ENCODE results near the gene SPIRE2.
"Not testable (repeated sequence)": the region's sequence is repeated elsewhere in the genome, so short reads cannot be mapped to it uniquely, and the experiment has no call there.

Gene SPIRE2

DNA sequence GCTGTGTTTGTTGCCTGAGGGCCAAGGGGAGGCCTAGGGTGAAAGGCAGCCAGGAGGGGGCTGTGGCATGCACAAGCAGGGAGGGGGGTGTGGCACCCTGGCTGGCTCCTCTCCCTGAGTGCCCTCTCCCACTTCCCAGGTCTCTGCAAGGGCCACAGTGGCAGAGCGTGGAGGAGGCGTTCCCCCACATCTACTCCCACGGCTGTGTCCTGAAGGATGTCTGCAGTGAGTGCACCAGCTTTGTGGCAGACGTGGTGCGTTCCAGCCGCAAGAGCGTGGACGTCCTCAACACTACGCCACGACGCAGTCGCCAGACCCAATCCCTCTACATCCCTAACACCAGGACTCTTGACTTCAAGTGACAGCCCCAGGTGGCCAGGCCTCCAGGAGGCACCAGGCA lies 41.6 kb downstream of the SPIRE2 start:
- no peak for DNase-seq (ENCODE audit: low read depth in 3 of 3)

DNA sequence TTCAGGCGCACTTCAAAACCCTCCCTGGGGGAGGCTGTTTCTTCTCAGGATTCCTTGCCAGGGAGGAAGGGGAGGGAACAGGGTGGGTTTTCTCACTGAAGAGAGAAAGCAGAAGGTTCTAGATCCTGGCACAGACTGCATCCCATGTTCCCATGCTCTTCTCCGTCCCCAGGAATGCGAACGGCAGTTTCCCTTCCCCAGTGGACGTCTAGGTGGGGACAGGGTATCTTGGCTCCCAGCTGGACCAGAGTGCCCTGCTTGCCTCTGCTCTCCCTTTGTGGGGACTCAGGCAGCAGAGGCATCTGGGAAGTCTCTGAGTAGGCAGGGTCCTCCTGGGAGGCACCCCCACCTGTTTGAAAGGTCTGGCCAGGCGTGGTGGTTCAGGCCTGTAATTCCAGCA lies 42.2 kb downstream of the SPIRE2 start:
- no peak for DNase-seq (ENCODE audit: low read depth in 3 of 3)

DNA sequence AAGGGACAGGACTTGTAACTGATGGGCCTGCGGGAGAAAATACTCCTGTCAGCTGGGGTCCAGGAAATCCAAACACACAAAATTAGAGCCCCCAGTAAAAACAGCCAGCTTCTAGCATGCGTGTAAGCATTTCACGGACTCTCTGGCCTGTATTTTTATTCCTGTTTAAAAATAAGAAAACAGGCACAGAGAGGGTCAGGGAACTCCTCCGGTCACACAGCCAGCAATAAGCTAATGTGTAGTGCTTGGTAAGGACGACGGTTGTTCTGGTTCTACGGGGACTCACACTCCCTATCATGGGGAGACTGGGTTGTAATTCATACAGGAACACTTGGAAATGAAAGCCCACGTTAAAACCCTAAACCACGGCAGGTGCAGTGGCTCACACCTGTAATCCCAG lies 43.6 kb downstream of the SPIRE2 start:
- no peak for DNase-seq (ENCODE audit: low read depth in 3 of 3)

DNA sequence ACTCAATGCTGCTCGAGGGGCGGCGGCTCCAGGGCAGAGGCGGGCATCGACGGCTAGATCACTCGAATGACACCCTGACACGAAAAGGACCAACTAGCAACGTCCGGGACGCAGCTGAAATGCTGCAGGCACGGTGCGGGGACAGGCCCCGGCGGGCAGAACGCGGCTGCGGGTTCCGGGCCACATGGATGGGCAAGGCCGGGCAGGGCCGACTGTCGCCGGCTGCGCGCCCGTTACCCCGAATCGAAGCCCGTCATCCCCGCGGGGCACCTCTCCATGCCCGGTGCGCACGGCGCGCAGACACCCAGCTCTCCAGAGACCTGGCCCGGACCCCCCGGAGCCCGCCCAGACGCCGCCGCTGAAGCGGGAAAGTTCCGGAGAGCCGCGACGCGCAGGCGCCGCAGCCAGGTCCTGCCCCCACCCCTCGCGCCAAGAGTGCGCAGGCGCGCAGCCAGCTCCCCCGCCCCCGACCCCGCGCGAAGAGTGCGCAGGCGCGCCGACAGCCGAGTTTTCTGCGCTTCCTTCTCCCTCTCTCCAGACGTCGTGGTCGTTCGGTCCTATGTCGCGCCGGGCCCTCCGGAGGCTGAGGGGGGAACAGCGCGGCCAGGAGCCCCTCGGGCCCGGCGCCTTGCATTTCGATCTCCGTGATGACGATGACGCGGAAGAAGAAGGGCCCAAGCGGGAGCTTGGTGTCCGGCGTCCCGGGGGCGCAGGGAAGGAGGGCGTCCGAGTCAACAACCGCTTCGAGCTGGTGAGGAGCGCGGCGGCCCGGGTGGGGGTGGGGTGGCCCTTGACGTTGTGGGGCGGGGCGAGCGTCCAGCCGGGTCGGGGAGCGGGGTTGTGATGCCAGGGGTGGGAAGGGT lies 45.1 kb downstream of the SPIRE2 start, which contains the start of gene TCF25:
TCF25 (plus strand) TSS at position 484 of the 863 bp plus-strand sequence; CDS start at position 560, 76 bp downstream.
- peak; percentile 77 to 83 (median 82) for DNase-seq (ENCODE audit: low read depth in 3 of 3)

DNA sequence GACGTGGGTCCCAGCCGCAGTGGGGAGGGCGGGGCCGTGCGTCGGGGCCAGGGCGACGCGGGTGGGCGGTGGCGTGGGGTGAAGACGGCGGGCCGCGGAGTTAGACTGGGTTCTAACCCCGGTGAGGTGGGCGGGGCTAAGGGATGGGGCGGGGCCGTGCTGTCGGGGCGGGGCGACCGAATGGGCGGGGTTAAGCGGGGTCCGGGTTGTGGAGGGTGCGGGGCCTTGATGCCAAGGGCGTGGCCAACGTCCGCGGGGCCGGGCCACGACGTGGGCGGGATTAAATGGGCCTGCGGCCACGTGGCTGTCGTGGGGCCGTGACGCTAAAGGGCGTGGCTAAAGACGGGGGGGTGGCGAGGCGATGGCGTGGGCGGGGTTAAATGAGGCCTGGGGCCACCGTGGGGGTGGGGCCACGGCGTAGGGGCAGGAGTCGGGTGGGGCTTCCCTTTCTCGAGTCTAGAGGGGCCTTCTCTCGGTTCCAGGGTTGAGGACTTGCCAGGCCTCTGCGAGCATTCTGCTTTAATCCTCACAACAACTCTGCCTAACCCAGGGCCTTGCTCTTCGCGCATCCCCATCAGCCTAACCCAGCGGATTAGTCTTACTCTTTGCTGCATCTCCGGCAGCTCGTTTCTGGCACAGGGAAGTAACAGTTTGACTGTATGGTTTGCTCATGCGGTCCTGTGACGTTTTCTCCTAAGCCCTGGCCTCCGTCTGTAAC lies 45.9 kb downstream of the SPIRE2 start:
- peak; percentile 93 to 94 (median 93) for DNase-seq (ENCODE audit: low read depth in 3 of 3)

DNA sequence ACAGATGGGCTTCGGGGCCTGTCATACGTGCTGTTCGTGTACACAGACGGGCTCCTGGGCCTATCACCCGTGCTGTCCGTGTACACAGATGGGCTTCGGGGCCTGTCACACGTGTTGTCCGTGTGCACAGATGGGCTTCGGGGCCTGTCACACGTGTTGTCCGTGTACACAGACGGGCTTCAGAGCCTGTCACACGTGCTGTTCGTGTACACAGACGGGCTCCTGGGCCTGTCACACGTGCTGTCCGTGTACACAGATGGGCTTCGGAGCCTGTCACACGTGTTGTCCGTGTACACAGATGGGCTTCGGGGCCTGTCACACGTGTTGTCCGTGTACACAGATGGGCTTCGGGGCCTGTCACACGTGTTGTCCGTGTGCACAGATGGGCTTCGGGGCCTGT lies 50.8 kb downstream of the SPIRE2 start:
- DNase-seq (ENCODE audit: low read depth in 3 of 3) = not testable (repeated sequence)

DNA sequence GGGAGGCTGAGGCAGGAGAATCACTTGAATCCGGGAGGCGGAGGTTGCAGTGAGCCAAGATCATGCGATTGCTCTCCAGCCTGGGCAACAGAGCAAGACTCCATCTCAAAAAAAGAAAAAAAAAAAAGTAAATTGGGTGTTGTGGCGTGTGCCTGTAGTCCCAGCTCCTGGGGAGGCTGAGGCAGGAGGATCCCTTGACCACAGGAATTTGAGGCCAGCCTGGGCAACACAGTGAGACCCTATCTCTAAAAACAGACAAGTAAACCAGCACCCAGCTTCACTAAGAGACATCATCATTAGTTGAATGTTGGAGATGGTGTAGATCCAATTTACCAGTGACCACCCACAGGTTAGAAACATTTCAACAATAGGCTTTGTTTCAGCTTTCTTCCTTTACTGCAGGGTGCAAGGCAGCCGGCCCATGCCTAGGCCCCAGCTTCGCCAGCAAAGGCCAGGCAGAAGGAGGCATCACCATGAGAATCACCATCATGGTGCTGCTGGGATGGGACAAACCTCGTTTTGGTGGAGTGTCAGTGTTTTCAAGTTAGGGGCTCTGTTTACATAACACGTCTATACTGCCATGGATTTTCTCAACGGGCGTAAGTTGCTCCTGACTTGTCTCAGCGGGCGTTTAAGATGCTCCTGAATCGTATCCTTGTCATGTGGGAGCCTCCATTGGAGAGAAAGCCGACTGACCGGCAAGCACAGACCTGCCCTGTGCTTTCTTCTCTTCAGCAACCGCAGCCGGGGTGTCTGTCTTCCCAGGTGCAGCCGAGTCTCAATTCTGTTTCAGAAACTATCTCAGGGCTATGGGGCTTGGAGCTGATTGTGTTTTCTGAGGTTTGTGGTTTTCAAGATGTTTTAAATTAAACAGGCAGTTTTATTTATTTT lies 52.4 kb downstream of the SPIRE2 start:
- no peak for DNase-seq (ENCODE audit: low read depth in 3 of 3)

DNA sequence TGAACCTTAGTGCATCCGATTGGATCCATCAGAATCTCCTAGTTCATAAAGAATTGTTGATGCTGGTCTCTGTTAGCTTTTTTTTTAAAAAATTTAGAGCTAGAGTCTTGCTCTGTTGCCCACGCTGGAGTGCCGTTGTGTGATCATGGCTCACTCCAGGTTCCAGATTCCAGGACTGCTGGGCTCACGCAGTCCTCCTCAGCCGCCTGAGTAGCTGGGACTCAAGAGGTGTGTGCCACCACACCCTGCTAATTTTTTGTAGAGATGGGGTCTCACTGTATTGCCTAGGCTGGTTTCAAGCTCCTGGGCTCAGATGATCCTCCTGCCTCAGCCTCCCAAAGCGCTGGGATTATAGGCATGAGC lies 53.1 kb downstream of the SPIRE2 start:
- no peak for DNase-seq (ENCODE audit: low read depth in 3 of 3)

DNA sequence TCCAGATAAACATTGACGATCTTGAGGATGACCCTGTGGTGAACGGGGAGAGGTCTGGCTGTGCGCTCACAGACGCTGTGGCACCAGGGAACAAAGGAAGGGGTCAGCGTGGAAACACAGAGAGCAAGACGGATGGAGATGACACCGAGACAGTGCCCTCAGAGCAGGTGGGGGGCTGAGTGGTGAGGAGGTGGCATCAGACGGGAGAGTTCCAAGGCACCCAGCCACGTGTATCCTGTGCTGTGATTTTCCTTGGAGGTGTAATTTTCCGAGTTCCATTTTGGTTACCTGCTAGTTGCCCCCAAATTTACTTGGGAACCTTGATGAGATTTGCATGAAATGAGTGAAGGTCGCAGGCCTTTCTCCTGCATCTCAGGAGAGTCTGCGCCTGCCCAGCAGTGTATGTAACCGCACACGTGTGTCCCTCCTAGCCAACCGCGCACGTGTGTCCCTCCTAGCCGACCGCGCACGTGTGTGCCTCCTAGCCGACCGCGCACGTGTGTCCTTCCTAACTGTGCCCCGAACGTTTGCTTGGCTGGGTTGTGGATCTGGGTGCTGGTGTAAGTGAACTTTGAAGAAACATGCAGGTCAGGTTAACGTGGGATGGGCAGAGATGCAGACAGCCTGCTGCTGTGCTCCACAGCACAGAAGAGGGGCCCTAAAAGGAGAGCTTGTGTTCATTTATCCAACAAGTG lies 55.2 kb downstream of the SPIRE2 start:
- DNase-seq (ENCODE audit: low read depth in 3 of 3) = no peak

DNA sequence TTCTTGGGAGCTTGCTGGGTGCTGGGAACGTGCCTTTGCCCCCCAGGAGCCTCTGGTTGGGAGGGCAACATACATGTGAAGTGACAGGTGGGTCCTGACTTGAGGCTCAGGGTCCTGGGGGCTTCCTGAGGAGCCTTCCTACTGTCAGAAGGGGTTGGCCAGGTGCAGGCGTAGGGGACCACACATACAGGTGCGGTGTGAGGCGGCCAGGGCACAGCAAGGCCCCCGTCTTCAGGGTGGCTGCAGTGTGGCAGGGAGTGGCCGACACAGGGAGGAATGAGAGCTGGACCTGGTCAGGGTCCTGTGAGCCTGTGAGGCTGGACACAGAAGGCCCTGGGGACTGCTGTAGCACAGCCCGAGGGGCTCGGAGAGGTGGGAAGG lies 55.8 kb downstream of the SPIRE2 start:
- DNase-seq (ENCODE audit: low read depth in 3 of 3) = no peak

DNA sequence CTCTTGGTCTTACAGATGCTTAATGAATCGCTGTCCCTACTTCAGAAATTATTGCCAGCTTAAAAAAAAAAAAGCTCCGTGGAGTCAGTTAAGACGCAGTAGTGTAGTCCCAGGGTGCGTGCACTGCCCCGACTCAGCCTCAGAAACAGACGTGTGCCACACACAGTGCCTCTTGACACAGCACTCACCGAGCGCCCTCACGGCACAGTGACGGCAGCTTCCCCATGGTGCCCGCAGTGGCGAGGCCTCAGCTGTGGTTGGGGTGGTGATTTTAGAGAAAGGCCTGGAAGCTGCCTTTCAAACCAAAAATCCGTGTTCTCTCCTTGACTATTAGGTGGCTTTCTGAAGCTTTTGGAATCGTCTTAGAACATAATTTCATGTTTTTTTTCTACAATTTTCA lies 59.0 kb downstream of the SPIRE2 start:
- DNase-seq (ENCODE audit: low read depth in 3 of 3) = no peak

DNA sequence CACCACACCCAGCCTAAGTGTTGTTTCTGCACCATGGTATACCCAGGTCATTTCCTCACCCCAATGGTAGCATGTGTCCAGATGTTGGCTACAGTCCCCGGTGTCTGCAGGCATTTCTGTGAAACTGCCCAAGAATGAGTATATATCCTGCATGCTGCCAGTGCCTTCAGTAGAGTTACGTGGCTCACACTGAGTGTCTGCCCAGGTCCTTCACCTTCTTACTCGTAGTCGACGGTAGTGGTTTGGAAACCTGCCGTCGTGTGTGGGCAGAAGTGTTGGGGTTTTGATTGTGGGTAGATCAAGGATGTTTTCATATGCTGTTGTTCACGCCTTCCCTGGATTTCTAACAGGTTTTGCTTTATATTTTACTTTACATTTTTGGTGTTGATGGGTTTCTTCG lies 61.9 kb downstream of the SPIRE2 start:
- no peak for DNase-seq (ENCODE audit: low read depth in 3 of 3)

DNA sequence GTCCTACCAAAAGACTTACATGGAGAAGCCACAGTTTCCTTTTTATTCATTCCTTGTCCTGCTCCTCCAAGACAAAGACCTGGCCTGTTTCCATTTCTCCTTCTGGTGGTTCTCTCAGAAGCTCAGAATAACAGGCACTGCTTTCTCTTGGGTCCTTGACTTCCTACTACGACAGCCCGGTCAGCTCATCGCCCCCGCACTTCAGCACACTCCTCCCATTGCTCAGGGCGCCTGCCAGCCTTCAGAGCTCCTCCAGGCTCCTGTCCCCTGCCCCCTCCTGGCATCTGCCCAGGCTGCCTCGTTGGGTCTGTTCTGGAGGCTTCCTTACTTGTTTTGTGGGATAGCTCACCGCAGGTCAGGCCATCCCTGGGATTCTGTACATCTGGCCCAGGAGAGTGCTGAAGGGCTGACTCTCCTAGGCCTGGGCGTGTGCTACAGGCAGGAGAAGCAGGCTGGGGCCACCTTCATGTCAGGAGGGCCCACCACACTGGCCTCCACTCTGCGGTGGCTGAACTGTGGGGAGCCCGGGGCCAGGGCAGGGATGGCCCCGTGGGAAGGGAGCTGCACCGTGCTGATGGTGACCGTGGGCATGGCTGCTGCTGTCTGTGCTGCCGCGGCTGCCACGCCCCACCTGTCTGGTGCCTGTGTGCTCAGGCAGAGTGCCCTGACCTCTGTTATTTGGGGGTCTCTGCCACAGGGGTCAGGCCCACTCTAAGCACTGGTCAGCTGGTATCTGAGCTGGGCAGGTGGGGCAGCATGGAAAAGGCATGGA lies 62.8 kb downstream of the SPIRE2 start:
- DNase-seq (ENCODE audit: low read depth in 3 of 3) = no peak

DNA sequence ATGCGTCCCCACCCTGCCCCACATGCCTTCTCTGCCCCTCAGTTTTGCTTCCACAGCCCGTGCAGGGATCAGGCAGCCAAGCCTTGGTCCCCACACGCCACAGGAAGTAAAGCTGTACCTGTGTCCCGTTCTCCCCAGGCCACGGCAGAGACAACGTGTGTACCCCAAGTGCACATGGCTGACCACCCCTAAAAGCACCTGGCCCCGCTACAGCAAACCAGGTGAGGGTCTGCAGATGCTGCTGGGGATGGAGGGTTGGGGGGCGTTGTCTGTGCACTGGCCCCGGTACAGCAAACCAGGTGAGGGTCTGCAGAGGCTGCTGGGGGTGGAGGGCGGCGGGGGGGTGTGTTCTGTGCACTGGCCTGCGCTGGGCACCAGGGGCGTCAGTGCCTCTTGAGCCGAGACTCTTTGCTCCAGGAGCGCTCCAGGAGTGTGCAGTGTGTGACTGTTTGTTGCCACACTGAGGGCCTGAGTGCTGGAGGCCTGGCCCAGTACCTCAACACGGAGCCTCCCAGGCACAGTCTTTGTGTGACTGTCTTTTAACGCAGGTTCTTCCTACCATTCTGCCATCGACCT lies 63.9 kb downstream of the SPIRE2 start:
- no peak for DNase-seq (ENCODE audit: low read depth in 3 of 3)

DNA sequence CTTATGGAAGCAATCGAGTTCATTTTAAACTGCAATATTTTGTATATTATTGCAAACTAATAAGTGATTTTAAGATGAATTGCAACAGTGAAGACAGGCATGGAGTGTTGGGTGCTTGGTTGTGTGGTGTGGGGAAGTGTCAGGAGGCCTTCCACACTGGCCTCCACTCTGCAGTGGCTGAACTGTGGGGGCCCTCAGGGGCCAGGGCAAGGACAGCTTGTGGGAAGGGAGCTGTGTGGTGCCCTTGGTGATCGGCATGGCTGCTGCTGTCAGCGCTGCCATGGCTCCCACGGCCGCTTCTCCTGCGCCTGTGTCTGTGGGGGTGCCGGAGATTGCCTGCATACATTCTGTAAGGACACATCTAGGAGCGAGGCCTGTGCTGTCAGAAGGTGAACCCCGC lies 64.4 kb downstream of the SPIRE2 start:
- DNase-seq (ENCODE audit: low read depth in 3 of 3) = no peak

DNA sequence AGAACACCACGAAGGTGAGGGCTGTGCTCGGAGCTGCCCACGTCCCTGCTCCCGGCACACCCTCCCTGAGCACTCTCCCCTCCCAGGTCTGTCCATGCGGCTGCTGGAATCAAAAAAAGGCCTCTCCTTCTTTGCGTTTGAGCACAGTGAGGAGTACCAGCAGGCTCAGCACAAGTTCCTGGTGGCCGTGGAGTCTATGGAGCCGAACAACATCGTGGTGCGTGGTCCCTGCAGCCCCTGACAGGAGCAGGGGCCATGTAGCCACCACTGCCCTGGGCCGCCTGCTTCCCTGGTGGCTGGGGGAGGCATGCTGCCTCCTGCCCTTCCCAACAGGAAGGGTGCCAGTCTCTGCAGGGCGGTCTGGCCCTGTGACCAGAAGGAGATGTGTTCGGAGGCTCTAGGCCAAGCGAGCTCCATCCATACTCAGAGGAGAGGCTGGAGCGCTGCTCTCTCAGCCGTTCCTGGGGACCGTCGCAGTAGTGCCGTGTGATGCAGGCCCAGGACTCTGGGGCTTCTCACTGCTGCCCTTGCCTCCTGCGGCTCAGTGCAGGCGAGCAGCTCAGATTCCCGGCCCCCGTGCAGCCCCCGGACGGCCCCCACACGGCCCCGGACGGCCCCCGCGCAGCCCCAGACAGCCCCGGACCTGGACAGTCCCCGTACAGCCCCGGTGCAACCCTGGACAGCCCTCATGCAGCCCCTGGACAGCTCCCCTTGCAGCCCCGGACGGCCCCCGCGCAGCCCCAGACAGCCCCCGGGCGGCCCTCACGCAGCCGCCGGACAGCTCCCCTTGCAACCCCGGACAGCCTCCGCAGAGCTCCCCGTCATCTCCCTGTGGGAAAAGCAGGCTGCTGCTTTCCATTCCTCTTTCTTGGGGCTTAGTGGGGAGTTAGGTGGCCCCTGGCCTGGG lies 65.6 kb downstream of the SPIRE2 start:
- no peak for DNase-seq (ENCODE audit: low read depth in 3 of 3)

DNA sequence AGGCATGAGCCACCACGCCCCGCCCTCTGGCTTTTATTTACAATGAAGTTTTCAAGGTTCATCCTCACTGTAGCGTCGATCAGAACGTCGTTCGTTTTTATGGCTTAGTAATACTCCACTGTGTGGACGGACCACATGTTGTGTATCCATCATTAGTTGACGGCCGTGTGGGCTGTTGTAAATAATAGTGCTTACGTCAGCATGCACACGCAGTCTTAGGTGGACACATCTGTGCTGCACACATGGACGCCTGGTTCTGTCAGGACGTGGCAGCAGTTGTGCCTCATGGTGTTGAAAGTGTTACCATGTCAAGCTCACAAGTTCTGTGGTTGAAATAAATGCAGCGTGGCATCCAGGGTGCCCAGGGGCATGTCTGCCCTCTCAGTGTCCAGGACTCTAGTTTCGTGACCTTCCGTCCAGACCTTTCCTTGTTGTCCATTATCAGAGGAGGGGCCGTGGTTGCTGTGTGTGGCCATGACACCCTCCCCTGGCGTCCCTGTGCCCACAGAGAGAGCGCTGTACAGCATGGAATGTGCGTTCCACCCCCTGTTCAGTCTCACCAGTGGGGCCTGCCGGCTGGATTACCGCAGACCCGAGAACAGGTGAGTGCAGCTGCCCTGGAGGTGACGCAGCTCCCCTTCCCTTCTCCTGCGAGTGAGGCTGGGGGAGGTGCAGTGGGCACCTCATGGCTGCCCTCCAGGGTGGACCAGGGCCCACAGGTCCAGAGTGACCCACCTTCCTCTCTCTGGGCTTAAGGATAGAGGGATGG lies 67.4 kb downstream of the SPIRE2 start:
- DNase-seq (ENCODE audit: low read depth in 3 of 3) = no peak

DNA sequence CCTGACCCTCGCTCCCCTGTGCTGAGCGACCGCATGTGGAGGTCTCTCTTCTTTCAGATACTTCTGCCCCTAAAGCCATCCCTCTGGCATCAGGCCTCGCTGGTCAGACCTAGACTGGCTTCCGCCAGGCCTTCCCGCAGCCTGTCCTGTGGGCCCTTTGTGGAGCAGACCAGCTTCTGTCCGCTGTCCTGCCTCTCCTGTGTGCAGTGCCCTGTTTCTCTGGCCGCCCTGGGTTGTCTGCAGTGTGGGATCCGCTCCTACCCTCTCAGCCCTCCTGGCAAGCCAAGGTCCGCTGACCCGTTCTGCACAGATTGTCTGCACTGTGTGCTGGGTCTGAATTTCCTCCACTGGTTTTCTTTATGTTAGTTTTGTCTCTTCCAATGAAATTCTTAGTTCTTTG lies 68.9 kb downstream of the SPIRE2 start:
- no peak for DNase-seq (ENCODE audit: low read depth in 3 of 3)

Measured in stimulated activated CD4-positive, alpha-beta T cell treated with anti-CD3 and anti-CD28 coated beads, TNF-alpha, amount 100 ng/mL, for 4 hours (primary cell).